Measurements from ENCODE around the gene PIK3R5.

Gene PIK3R5

DNA sequence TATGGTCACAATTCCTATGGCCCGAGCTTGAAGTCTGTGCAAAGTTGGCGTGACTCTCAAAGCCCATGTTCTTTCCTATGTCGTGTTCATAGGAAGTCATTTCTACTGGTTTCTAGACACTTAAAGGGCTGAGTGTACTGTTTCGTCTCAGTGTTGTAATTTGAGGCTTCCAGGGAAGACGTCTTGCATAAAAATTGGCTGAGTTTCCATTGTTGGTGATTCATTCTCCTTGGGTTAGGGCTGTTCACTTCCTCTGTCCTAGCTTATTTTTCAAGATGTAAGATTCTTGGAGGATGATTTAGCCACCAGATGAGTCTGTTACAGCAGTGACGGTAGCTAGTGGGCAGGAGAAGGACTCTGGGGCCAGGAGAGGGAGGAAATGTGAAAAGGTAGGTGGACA is 43.1 kb downstream of the PIK3R5 start:
- peak; percentile 70 for DNase-seq (ENCODE audit: low read depth)

DNA sequence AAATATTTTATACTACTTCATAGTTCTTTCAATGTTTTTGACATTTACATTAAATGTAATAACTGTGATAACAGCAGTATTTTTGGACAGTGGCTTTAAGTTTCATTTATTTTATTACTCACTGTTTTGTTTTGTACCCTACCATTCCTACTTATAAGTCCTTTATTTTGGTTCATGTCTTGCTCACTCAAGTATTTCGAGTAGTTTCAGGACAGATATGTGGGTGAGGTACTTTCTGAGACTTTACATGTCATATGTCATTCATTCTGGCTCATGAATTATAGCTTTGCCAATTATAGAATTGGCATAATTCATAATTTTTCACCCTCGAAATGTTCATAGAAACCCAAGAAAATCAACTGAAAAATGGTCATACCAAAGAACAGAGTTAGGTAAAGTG is 44.4 kb downstream of the PIK3R5 start:
- no peak for DNase-seq (ENCODE audit: low read depth)

DNA sequence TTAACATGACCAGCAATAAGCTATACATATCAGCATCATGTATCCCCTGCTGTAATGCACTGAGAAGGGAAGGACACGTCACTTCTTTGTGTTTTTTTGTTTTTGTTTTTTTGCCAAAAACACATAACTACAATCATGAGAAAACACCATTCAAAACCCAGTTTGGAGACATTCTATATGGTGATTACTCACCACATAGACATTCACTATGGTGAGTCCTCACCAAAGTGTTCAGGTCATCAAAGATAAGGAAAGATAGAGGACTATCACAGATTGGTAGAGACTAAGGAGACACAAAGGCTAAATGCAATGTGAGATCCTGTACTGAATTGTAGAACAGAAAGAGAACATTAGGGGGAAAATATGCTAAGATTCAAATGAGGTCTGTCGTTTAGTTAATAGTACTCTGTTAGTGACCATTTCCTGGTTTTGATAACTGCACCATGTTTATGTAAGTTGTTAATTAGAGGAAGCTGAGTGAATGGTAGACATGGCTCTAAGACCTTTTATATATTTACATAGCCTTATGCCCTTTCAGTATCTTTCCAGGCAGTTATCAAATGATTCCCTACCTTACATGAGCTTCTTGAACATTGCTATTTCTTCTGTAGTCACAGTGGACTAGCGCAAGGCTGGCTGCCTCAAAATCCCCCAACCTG is 46.6 kb downstream of the PIK3R5 start:
- no peak for DNase-seq (ENCODE audit: low read depth)

DNA sequence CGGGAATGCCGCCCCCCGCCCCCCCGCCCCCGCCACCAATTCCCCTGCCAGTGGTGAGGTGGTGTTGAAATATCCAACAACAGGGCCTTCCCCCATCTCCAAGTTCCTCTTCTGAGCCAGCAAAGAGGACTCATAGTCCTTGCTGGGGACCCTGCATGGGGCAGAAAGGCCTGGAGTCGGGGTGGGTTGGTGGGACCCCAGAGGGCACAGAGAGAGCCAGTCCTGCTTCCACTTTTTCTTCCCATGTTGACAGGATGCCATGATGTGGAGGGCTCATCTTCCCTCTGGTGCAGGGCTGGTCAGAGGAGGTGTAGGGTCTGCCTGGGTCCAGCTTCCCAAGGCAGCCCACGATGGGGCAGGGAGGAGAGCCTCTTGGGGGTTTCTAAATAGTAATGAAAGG is 49.0 kb downstream of the PIK3R5 start:
- no peak for DNase-seq (ENCODE audit: low read depth)

DNA sequence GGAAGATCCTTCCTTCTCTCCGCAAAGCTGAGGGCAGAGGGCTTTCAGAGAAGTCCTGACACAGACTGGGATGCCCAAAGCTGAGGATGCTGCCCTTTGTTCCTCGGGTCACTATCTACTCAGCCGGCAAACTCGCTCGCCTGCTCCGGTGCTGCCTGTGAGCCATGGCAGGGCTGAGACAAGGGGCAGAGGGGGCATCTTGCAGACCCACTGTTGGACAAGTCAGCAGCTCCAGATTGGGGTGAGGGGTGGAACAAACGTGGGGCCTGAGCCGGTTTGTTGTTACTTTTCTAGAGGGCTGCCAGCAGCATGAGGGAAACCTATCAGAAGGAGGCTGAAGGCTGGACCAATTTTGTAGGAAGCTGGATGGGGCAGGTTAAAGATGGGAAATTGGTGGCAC is 51.0 kb downstream of the PIK3R5 start:
- no peak for DNase-seq (ENCODE audit: low read depth)

DNA sequence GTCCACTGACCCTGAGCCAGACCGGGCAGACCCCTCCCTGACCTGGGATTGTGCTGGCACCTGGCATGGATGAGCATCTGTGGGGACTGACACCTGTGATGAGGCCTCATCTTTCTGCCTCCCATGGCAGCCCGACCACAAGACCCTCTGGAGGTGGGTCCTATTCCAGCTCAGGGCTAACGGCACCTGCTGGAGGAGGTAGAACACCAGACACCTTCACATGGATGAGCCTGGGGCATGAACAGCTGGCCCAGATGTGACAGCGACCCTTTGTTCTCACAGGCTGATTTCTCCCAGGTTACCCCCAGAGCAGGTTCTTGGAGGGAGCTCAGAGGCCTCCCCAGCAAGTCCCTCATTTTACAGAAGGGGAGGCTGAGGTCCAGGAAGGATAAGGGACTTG is 51.6 kb downstream of the PIK3R5 start:
- DNase-seq (ENCODE audit: low read depth), result no peak

DNA sequence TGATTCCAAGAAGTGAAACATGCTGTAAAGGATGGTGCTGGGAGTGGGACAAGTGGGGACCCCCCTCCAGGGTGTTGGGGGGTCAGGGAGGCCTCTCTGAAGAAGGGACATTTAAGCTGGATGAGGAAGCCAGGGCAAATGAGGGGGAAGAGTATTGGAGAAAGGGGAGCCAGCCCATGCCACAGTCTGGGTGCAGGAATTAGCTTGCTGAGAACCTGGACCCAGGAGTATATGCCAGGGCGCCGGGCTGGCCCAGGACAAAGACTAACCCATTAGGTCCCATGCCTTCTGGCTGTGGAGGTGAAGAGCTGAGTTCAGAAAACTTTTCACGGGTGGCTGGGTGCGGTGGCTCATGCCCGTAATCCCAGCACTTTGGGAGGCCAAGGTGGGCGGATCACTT is 52.4 kb downstream of the PIK3R5 start:
- no peak for DNase-seq (ENCODE audit: low read depth)

DNA sequence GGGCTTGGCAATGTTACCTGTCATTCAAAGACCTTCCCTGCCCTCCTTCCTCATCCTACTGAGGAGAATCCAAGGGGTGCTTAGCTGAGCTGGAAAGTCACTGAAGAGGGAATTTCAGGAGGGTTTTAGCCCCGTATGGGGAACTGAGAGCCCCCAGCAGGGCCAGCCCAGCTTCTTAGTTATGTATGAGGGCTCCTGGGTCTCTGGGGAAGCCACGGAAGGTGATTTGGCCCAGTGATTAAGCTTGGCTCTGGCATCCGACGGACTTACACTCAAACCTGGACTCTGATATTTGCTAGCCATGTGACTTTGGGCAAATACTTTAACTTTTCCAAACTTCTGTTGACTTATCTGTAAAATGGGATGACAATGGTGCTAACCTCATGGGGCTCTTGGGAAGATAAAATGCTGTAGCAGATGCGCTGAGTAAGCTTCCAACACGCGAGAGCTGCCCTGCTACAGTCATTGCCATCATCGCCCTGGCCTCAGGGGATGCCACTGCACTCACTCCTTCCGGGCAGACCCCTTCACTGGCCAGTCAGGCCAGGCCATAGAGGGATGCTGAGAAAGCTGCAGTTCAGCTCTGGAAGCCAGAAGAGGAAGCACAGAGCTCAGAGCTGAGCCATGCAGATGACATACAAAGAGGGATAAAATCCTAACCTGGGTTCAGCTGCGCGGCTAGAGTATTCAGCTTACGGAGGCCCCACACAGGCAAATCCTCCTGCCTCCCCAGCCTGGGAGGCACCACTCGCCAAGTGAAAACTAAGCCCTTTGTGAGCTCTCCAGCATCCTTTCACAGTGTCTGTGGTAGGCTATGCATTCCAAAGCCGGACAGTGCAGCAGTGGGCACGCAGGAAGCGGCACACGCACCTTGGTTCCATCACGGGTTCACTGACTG is 53.2 kb downstream of the PIK3R5 start:
- DNase-seq (ENCODE audit: low read depth), result no peak

DNA sequence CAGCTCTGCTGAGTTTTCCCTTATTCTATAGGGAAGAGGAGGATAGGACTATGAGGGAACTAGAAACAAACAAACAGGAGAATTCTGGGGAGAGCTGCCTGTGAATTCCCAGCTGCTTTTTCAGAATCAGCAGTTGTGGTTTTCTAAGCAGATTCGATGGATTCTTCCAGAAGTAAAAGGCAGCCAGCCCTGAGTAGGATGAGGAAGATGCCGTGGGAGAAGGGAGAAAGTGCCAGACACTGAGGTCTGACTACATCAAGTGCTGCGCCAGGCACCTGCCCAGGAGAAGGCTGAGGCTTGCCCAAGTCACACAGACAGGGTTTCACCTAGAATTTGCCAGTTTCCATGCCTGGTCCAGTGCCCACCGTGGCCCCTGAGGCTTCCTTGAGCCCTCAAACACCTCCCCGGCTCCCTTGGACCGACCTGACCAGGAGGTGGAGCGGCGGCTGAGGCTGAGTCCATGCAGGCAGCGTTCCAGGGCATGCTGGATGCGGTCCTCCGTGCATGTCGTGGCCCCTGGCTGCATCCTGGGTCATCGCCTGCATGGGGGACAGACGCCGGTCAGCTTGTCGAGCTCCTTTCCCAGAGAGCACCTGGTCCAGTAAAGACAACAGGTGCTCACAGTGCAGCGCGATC is 54.4 kb downstream of the PIK3R5 start:
- DNase-seq (ENCODE audit: low read depth), result no peak

DNA sequence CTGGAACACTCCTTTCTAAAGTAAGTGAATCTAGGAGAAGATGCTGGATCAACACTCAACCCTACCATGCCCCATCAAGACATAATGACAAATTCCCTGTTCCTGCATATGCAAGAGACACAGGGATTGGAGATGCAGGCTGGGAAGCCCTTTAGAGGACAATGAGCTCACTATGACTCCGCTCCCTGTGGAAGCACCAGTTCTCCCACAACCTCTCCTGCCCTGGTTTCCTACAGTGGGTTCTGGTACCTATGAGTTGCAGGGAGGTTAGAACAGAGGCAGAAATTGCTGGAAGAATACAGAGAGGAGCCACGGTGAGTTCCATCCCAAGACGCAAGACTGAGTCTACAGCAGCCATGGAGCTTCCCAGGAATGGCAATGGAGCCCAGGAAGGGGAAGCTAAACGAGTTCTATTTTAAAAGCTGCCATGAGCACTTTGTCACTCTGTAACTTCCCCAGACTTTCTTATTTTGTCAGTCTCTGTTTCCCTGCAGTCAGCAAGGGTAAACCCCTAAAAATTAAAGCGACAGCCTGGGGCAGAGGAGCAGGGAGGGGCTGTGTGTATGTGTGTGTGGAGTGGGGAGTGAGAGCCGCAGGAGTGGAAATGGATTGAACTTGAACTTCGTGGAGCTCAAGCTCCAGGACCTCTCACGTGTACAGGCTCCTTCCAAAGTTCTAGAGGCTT is 55.8 kb downstream of the PIK3R5 start:
- DNase-seq (ENCODE audit: low read depth), result no peak

DNA sequence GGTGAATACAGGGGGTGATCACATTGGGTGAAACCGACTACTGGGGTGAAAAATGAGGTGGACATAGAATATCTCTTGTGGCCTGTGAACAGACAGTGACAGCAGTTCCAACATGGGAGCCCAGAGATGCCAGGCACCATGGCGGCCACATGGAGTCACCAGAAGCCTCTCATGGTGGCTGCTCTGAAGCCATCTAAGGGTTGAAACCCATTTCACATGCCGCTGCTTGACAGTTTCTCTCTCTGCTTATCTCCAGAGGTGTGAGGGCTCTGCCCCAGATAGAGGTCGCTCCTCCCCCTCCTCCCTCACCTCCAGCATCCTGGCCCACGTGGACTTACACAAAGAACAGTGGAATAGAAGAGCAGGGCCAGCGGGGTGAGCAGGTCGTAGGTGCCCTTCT is 60.2 kb downstream of the PIK3R5 start:
- DNase-seq (ENCODE audit: low read depth), result no peak

DNA sequence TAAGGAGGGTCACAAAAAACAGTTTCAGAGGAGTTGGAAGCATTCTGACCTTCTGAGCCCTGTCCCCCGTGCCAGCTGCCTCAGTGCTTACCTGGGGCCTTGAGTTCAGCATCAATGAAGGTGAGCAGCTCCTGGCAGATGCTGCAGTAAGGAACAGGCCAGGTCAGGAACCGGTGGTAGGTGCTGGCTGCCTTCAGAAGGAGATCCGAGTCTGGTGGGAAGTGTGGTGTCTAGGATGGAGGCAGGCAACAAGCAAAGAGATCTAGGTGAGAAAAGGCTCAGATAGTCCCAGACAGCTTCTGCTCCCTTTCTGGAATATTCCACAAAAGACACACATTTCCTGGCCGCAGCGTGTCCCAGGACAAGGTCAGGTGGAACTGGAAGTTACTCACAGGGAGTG is 60.8 kb downstream of the PIK3R5 start:
- DNase-seq (ENCODE audit: low read depth), result no peak

DNA sequence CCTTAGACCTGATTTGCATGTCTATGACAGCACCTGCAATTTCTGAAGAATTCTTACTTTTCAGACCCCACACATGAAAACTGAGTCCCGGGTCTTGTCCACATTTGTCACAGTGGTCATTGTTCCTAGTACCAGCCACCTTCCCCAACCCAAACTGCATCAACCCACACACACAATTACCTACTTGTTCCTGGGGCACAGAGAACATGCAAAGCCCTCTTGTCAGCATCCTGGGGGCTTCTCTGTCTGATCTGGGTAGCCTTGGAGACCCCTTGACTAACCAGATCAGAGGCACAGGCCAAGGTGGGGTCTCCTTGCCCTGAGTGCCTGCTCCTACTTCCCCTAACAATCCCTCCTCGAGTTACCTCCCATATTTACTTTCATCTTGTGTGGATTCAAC is 61.3 kb downstream of the PIK3R5 start:
- DNase-seq (ENCODE audit: low read depth), result no peak

DNA sequence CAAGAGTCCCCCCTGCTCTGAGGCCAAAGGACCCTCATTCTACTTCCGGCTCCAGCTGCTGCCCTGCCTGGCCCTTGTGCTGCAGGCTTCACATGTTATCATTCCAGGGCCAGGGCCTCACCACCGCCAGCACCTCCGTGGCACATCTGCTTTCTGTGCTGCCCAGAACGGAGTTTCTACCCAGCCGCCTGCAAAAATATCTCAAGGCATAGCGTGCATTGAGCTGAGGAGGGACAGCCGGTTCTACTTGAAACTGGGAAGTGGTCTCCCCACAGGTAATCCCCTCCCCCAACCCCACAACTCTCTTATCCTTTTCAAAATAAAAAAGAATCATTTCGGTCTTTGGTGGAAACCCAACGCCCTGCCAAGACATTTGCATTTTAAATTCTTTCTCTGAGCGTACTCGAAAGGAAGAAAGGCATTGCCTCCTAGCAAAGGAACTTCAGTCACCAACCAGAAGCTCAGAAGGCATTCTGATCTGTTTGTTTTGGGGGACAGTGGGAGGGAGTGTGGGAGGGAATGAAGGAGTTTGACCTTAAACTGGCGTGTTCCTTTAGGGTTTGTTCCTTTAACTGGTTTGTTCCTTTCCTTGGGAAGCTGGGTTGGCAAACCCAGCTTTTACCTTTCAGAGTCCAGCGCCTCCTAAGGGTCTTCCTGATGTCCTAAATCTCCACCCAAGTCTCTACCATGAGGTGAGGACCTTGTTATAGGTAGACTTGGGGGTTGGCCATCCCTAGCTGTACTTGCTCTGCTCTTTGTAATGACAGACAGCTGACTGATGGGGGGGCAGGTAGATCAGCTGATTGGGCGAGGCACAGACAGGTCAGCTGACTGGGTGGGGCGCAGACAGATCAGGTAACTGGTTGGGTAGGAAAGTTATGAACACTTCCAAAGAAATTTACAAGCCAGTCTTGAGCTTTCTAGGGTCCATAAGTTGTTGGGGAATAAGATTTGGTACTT is 64.6 kb downstream of the PIK3R5 start:
- no peak for DNase-seq (ENCODE audit: low read depth)

DNA sequence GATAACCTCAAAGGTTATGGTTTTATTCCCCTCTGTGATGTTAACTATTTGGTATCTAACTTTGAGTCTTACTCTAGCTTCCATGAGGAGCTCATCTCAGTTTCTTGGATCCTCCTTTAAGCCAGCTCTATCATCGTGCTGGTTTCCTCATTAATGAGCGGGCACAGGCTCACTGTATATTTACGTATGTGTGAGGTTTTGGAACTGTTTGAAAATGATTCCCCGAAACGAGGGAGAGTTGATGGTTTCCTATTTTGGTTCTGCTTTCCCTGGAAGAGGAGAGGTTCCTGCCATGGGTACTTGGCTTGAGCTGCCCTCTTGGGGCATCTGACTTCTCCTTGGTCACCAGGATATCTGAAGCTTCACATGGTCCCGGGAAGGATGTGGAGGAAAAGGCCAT is 65.3 kb downstream of the PIK3R5 start:
- DNase-seq (ENCODE audit: low read depth), result no peak

DNA sequence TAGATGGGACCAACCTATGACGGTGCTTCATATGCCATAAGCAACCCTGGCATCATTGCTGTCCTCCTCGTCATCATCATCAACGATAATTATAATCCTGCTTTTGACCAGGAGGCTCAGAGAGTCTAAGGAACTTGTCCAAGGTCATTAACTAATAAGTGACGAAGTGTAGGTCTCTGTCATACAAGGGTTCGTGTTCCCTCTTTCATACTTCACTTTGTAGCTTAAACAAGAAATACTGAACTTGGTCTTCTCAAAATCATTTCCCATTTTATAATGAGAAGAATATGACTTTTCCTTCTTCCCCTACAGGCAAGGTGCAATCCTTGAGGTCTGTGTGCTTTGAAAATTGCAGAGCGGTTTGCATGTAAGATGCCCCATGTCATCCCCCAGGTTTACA is 66.9 kb downstream of the PIK3R5 start:
- no peak for DNase-seq (ENCODE audit: low read depth)

DNA sequence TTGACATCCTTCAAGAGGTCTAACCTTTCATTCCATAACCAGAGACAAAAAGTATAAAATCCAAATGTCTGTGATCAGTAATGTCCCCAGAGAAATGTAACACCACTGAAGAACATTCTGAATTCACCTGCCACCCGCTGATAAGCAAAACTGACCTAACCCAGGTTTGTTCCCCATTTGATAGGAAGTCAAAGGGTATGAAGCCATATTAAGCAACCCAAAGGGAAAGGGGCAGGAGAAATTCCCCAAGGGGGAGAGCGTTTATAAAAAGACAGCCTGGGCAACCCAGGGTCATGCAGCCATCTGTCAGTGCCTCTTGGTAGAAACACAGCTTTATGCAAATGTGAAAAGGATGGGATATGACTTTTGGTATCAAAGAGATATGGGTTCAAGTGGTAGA is 67.4 kb downstream of the PIK3R5 start:
- no peak for DNase-seq (ENCODE audit: low read depth)

DNA sequence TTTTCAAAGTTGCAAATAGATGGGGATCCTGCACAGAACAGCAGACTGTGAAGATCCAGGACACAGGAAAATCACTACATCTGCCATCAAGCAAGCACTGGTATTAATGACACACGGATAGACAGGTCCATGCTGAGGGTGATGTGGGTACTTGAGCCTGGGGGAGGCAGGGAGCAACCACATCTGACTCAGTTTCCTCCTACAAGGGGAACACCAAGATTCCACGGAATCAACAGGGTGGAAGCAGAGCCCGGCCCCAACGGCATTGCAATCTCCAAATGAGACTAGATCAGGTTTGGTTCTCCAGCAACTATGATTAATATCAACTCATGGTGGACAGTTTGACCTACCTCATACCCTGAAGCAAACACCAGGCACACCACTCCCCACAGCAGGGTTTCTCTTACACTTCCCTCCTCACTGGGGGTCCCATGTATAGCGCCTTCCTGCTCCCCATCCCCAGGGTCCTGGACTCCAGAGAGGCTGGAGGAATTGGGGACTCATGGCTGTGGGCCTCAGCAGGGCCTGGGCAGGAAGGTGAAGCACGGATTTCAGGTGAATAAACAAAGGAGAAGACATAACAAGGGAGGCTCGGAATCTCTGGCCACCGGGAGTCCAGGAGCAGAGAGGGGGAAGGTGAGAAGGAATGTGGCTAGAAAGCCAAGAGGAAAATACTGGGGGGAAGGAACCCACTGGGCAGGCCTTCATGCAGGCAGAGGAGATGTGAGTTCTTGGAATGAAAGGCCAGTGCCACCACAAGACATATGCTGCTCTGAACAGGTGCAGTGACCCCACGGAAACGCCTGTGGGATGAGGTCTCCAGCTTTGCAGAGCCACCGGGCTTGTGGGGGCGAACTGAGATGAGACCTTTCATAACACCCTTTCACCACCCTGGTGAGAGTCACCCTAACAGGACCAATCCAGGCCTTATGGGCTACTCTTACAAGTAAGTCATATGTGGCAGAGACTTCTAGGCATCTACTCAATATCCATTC is 68.6 kb downstream of the PIK3R5 start:
- DNase-seq (ENCODE audit: low read depth), result no peak

DNA sequence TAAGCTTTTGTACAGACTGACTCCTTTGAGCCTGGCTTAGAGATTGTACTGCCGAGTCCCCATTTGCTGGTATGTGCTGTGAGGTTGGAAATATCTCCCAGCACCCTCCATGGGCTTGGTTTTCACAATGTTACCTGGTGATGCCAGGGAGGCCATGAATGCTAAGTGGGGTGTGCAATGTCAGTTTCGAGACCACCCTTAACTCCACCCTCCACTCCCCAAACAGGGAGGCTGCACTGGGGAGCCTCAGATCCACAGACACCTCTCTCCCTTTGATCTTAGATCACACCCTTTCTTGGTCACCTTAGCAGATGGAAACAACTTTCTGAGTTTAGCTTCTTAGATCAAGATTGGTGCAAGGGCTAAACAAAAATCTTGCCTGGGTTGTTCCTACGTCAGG is 69.4 kb downstream of the PIK3R5 start:
- DNase-seq (ENCODE audit: low read depth), result no peak
